Urinary bladder (tissue), 2 donors: ENCODE measurements around the gene NBPF26. TPM values are rescaled to one million over a fixed set of nuclear protein-coding genes. Genes with fewer than 3 reads are reported as not detected.

Experiments
- polyA plus RNA-seq: library from polyadenylated mRNA; stranded (reverse); fragments of 200-250 nt; gene quantifications from one replicate; pipeline ENCODE4 v1.2.3, GENCODE V29; 2013
- small RNA-seq: library from RNA; depleted of rRNA; stranded (forward); fragments of <200 nt; gene quantifications from one replicate; pipeline ENCODE3, GENCODE V24; 2014
- total RNA-seq: library from RNA; depleted of rRNA; stranded (reverse); fragments of >200 nt; gene quantifications from one replicate; pipeline ENCODE4 v1.2.3, GENCODE V29; 2014
- donor health status: healthy.

NBPF26 gene
- total and polyA plus RNA-seq, 2 donors: 7.8 to 42.3 TPM

Small RNA genes lying within 50 kb of the gene (small RNA-seq; reads per million reads assigned to genes)
- gene RNVU1-19: 2.7 reads per million, percentile 89 among the genes with 10 or more reads in this experiment

Other genes starting within 250 kb of the NBPF26 start
- gene PPIAL4A, start 165.8 kb downstream of the NBPF26 start, total RNA-seq: not detected
- not detected for gene PPIAL4A, start 165.8 kb downstream of the NBPF26 start, polyA plus RNA-seq